A549 treated with AZD9567 at 1 μM for 4 hours (cell line): Measurements from ENCODE around the gene ZSWIM1. TPM values are rescaled to one million over a fixed set of nuclear protein-coding genes. Genes with fewer than 3 reads are reported as not detected.

Experiments used
- total RNA-seq: library from RNA; stranded (reverse); fragments of 200-300 nt; extraction: Qiagen RNA extraction; gene quantifications from 5 replicates; pipeline ENCODE4 v1.2.3, GENCODE V29; 2022; ENCODE audit not compliant: insufficient read depth

The ZSWIM1 gene
- total RNA-seq: 5.2 to 8.3 TPM (median 5.8 TPM) in 5 replicates

DNA sequence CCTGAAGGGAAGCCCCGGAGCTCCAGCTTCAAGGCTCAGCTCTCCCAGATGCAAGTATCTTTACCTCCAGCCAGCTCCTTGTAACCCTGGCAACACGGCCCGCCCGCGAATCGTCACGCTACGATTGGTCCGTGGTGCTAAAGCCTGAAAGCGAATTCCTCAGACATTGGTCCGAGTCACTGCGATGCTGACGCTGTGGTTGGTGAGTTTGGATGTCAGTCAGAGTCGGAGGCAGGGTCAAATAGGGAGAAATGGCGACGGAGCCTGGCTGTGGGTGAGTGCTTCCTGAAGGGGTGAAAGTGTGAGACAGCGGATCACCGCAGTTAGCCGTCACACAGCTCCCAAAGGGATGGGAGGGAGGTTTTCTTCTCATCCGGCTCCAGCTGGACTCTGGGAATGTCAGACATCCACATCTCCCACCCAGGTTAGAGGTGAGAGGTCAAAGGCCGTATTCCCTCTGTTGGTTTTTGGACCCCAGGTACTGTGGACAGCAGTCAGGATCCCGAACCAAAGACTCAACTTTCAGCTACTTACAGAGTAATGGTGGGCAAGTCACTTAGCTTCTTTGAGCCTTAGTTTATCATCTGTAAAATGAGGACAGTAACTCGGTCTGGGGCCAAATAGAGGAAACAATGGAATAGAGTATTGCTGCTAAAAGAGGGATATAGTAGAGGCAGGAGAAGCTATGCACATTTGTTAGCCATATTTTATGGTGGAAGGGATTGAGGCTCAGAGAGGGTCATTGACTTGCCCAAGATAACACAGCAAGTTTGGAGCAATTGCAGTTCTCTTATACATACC is at the start of gene ZSWIM1:
Gene ZSWIM1 (plus strand): TSS at position 240 of the 801 bp plus-strand sequence. CDS start 1,366 bp downstream, outside the sequence.

DNA sequence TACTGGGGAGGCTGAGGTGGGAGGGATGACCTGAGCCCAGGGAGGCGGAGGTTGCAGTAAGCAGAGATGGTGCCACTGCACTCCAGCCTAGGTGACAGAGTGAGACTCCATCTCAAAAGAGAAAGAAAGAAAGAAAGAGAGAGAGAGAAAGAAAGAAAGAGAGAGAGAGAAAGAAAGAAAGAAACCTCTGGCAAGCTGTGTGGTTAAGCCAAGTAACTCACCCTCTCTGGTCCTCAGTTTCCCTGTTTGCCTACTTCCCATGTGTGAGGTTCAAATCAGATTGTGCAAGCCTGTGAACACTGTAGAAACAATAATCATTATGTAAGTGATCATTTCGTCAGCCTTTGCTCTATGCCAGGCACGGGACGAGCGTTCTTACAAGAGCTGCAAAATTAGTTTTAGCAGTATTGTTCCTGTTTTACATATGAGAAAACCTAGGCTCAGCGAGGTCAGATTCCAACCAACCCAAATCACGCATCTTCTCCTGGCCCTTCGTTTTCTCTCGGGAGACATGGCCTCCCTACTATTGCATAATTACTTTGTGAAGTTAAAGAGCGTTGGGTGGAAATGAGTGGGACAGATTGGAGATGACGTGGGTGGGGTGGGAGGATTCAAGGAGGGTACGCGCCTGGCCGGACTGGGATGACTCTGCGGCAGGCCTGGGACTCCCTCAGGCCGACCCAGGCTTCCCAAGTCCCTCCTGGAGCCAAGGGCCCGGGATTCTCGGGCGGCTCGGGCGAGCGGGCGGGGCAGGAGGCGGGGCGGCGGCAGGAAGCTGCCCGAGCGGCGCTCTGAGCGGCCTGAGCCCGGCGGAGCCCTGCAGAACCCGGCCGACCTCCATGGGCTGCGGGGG is 47.8 kb upstream of the ZSWIM1 start, which contains the start of gene SNX21:
Gene SNX21 (plus strand): TSS at position 770 of the 853 bp plus-strand sequence. CDS start 121 bp downstream, outside the sequence.

DNA sequence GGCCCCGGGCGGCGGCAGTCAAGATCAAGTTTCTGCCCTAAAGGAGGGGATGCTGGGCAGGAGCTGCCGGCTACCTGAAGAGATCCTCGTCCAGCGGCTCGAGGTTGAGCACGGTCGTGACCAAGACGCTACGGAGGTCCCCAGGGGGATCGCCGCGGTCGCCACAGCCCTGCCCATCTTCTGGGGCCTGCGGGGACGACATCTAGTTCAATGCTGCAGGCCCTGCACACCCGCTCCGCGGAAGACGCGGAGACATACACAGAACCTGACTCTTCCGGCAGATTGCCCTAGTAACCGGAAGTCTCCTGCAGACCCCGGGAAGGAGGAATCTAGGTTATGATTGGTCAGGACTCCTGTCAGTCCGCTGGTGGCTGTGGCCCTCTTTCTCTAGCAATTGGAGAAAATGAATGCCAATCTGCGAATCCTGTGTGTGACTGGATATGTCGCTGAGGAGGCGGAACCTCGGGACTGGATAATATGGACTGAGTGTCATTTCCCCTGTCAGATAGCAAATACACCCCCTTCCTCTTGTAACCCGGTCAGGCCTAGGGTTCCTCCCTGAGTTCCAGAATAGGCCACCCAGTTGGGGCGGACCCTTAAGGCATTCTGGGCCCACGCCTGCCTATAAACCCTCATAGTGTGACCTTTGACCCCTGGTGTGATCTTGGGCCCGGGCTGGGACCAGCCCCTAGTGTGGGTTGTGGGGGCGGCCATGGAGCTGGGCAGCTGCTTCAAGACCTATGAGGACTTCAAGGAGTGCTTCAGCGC is 23.7 kb upstream of the ZSWIM1 start, which contains the start of the genes ACOT8 and ZSWIM3:
Gene ACOT8 (minus strand): TSS at position 279 of the 768 bp plus-strand sequence. CDS start 77 bp downstream, at position 202.
Gene ZSWIM3 (plus strand): TSS at position 501 of the 768 bp plus-strand sequence. CDS start 212 bp downstream, at position 713.

DNA sequence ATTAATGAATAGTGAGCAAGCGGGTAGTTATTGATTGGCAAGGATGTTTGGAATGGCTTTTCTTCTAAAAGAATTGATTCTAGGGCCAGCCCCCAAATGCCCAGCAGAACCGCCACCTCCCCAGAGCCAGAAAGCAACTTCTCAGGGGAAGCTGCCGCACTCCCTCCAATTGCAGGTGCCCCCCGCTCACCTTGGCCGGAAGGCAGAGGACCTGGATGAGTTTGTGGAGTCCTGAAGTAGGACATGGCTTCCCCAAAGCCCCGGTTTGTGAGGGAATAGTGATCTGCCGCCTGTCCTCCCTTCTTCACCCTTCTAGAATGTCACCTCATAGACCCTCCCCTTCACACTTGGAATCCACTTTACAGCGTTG is 6.3 kb downstream of the ZSWIM1 start, which contains the start of gene SPATA25:
Gene SPATA25 (minus strand): TSS at position 277 of the 370 bp plus-strand sequence. CDS start 32 bp downstream, at position 245.

DNA sequence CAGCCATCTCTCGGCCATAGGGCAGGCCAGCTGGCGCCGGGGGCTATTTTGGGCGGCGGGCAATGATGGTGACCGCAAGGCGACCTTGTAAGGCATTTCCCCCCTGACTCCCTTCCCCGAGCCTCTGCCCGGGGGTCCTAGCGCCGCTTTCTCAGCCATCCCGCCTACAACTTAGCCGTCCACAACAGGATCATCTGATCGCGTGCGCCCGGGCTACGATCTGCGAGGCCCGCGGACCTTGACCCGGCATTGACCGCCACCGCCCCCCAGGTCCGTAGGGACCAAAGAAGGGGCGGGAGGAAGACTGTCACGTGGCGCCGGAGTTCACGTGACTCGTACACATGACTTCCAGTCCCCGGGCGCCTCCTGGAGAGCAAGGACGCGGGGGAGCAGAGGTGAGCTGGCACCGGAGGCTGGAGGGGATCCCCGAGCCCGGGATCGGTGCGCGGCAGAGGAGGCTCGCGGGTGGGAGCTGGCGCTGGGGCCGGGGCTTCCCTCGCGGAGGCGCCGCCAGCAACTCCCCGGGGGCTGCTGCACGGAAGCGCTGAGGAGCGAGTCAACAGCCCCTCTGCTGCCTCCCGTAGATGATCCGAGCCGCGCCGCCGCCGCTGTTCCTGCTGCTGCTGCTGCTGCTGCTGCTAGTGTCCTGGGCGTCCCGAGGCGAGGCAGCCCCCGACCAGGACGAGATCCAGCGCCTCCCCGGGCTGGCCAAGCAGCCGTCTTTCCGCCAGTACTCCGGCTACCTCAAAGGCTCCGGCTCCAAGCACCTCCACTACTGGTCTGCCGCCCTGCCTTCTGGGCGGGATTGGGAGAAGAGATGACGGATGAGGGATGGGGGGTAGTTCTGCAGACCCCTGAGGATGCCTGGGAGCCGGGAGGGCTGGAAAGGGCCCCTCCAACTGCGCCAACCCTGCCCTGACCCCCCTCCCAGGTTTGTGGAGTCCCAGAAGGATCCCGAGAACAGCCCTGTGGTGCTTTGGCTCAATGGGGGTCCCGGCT is 10.3 kb downstream of the ZSWIM1 start, which contains the start of the genes CTSA and NEURL2:
Gene CTSA (plus strand): TSS at position 351 of the 999 bp plus-strand sequence. CDS start 234 bp downstream, at position 585.
Gene NEURL2 (minus strand): TSS at position 224 of the 999 bp plus-strand sequence. CDS start 217 bp downstream, at position 7.

DNA sequence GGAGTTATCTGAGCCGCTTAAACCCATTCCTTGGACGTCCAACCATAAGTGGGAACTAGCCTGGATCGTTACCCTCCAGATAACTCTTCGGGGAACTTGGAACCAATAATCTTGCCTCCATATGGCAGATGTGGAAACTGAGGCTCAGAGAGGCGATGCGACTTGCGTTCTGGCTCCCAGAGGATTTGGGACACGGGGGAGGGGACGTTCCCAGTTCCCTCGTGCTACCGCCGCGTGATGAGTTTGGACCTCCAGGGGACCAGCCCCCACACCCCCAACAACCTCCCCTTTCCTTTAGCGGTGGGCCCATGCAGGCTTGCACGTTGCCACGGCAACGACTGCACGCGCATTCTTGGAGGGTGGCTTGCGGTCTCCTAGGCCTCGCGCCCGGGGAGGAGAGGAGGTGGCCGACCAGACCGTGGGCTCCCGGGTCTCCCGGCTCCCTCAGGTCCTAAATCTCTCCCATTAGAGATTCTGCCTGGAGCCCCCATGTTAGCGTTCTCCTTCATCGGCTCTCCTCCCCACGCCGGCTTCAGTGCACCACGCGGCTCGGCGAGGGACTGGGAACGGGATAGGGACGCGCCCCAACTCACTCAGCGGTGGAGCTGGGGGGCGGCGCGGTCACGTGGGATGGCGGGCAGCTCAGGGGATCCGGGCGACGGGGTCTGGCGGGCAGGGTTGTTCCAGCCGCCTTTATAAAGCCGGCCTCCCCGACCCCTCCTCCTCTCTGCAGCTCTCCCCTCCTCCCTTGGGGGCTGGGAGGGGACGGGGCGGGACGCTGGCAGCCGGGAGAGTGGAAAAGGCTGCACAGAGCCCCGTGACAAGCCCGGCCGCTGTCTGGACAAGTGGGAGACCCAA is 30.7 kb downstream of the ZSWIM1 start, which contains the start of gene PLTP:
Gene PLTP (minus strand): TSS at position 670 of the 858 bp plus-strand sequence. CDS start 703 bp downstream, outside the sequence.

Other genes starting within 250 kb of the ZSWIM1 start
- not detected in 5 replicates for gene WFDC9, start 249.9 kb upstream of the ZSWIM1 start, total RNA-seq
- not detected in 5 replicates for gene WFDC11, start 211.0 kb upstream of the ZSWIM1 start, total RNA-seq
- not detected in 5 replicates for gene WFDC13, start 179.2 kb upstream of the ZSWIM1 start, total RNA-seq
- not detected in 5 replicates for gene WFDC10B, start 176.2 kb upstream of the ZSWIM1 start, total RNA-seq
- not detected in 5 replicates for gene SPINT4, start 158.9 kb upstream of the ZSWIM1 start, total RNA-seq
- gene WFDC3, start 89.3 kb upstream of the ZSWIM1 start, total RNA-seq: 0.16 to 0.23 TPM in 2 of 5 replicates, not detected in the others
- 33.3 to 36.6 TPM (median 36.0 TPM) in 5 replicates for gene DNTTIP1, start 89.3 kb upstream of the ZSWIM1 start, total RNA-seq
- 218 to 237 TPM (median 227 TPM) in 5 replicates for gene UBE2C, start 68.6 kb upstream of the ZSWIM1 start, total RNA-seq
- 0.13 to 0.29 TPM (median 0.22 TPM) in 3 of 5 replicates, not detected in the others for gene TNNC2, start 53.9 kb upstream of the ZSWIM1 start, total RNA-seq
- 9.4 to 11.1 TPM (median 10.3 TPM) in 5 replicates for gene SNX21, start 47.4 kb upstream of the ZSWIM1 start, total RNA-seq
- gene ACOT8, start 23.8 kb upstream of the ZSWIM1 start, total RNA-seq: 14.3 to 20.5 TPM (median 19.4 TPM) in 5 replicates
- gene ZSWIM3, start 23.6 kb upstream of the ZSWIM1 start, total RNA-seq: 1.4 to 3.3 TPM (median 1.5 TPM) in 5 replicates
- gene SPATA25, start 6.4 kb downstream of the ZSWIM1 start, total RNA-seq: 0.22 to 0.46 TPM (median 0.36 TPM) in 4 of 5 replicates, not detected in the other
- 0.95 to 1.3 TPM (median 1.1 TPM) in 4 of 5 replicates, not detected in the other for gene NEURL2, start 10.0 kb downstream of the ZSWIM1 start, total RNA-seq
- 102 to 120 TPM (median 111 TPM) in 5 replicates for gene CTSA, start 10.1 kb downstream of the ZSWIM1 start, total RNA-seq
- 1.6 to 1.9 TPM (median 1.7 TPM) in 4 of 5 replicates, not detected in the other for gene PLTP, start 30.9 kb downstream of the ZSWIM1 start, total RNA-seq
- 36.5 to 38.0 TPM (median 37.0 TPM) in 5 replicates for gene PCIF1, start 53.5 kb downstream of the ZSWIM1 start, total RNA-seq
- 8.3 to 9.8 TPM (median 9.5 TPM) in 5 replicates for gene ZNF335, start 91.0 kb downstream of the ZSWIM1 start, total RNA-seq
- gene MMP9, start 127.7 kb downstream of the ZSWIM1 start, total RNA-seq: 0.33 to 0.62 TPM (median 0.40 TPM) in 4 of 5 replicates, not detected in the other
- 8.8 to 19.1 TPM (median 13.8 TPM) in 5 replicates for gene SLC12A5, start 148.0 kb downstream of the ZSWIM1 start, total RNA-seq
- gene NCOA5, start 208.7 kb downstream of the ZSWIM1 start, total RNA-seq: 22.8 to 27.7 TPM (median 23.1 TPM) in 5 replicates
- gene CD40, start 237.1 kb downstream of the ZSWIM1 start, total RNA-seq: 4.1 to 6.3 TPM (median 4.7 TPM) in 5 replicates